NB4 (cell line): ENCODE data around the gene MPRIP.
"Not testable (repeated sequence)": the region's sequence is repeated elsewhere in the genome, so short reads cannot be mapped to it uniquely, and the experiment has no call there.

ENCODE experiments used
- DNase-seq: peaks from one replicate; pipeline ENCODE4 v3.0.0; 2010; ENCODE audit warnings: low read depth
- H3K4me3 ChIP-seq: one replicate; pipeline ENCODE4 v1.5.1; 2011; ENCODE audit warnings: mild to moderate bottlenecking, low read depth, low read length, moderate library complexity
- CTCF ChIP-seq: IDR thresholded peaks from one replicate; pipeline ENCODE4 v1.5.1; 2012; ENCODE audit warnings: low read depth, low read length
- MAX ChIP-seq: IDR thresholded peaks from 2 replicates; pipeline ENCODE4 v1.6.1; 2011; ENCODE audit warnings: low read depth, low read length
- MYC ChIP-seq: IDR thresholded peaks from 2 replicates; pipeline ENCODE4 v1.6.1; 2011; ENCODE audit warnings: low read depth, low read length
- POLR2A ChIP-seq: IDR thresholded peaks from 2 replicates; pipeline ENCODE4 v1.6.1; 2011; ENCODE audit warnings: mild to moderate bottlenecking; ENCODE audit not compliant: insufficient read length; ENCODE audit errors: extremely low read depth

The MPRIP gene

GRCh38 chr17:17134957-17135333, 92.7 kb downstream of the MPRIP start:
- no peak for TF ChIP-seq CTCF
- no peak for TF ChIP-seq MAX
- TF ChIP-seq POLR2A, result no peak
- no peak for TF ChIP-seq MYC
- no peak for DNase-seq
- no peak overlapping the region for H3K4me3 ChIP-seq

- not testable (repeated sequence) for DNase-seq
These were observed 94.0 kb downstream of the MPRIP start for GRCh38 chr17:17136221-17136620.

GRCh38 chr17:17137731-17138585, 95.7 kb downstream of the MPRIP start:
- TF ChIP-seq POLR2A (no peak), MAX (no peak), MYC (no peak), CTCF (no peak)
- no peak overlapping the region for H3K4me3 ChIP-seq
- no peak for DNase-seq

More at GRCh38 chr17:17136221-17136620, 94.0 kb downstream of the MPRIP start:
- not testable (repeated sequence) for H3K4me3 ChIP-seq

- H3K4me3 ChIP-seq, result no peak overlapping the region
- TF ChIP-seq MYC, result no peak
- no peak for TF ChIP-seq CTCF
- no peak for TF ChIP-seq MAX
- TF ChIP-seq POLR2A, result no peak
- DNase-seq, result no peak
These were observed 97.8 kb downstream of the MPRIP start for GRCh38 chr17:17139972-17140589.

GRCh38 chr17:17140590-17140980, 98.3 kb downstream of the MPRIP start:
- no peak overlapping the region for H3K4me3 ChIP-seq
- DNase-seq, result no peak
- TF ChIP-seq MYC (no peak), CTCF (no peak), POLR2A (no peak), MAX (no peak)

GRCh38 chr17:17141279-17141678, 99.0 kb downstream of the MPRIP start:
- no peak for DNase-seq
- no peak overlapping the region for H3K4me3 ChIP-seq
- TF ChIP-seq CTCF, result no peak
- no peak for TF ChIP-seq POLR2A
- TF ChIP-seq MAX, result no peak
- no peak for TF ChIP-seq MYC
